Globus pallidus (tissue), 1 donor: ENCODE data around the gene DEAF1.

Experiments
- DNase-seq: peaks from one replicate; pipeline ENCODE4 v3.0.0-alpha.2; 2015; ENCODE audit warnings: low spot score

Gene DEAF1

DNA sequence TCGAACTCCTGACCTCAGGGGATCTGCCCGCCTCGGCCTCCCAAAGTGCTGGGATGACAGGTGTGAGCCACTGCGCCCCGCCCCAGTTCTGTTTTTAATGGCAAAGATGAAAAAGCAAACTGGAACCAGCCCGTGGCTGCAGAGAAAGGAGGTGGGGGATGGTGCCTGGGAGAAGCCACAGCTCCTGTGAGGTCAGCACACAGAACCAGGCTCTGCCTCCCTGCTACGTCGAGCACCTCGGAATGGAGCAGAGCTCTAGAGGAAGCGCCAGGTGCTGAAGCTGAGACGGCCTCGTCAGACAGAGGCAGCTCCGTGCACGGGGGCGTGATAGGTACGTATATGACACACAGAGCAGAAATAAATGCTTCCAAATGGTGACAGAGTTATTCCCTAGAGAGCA, 49.5 kb downstream of the DEAF1 start:
- no peak for DNase-seq

DNA sequence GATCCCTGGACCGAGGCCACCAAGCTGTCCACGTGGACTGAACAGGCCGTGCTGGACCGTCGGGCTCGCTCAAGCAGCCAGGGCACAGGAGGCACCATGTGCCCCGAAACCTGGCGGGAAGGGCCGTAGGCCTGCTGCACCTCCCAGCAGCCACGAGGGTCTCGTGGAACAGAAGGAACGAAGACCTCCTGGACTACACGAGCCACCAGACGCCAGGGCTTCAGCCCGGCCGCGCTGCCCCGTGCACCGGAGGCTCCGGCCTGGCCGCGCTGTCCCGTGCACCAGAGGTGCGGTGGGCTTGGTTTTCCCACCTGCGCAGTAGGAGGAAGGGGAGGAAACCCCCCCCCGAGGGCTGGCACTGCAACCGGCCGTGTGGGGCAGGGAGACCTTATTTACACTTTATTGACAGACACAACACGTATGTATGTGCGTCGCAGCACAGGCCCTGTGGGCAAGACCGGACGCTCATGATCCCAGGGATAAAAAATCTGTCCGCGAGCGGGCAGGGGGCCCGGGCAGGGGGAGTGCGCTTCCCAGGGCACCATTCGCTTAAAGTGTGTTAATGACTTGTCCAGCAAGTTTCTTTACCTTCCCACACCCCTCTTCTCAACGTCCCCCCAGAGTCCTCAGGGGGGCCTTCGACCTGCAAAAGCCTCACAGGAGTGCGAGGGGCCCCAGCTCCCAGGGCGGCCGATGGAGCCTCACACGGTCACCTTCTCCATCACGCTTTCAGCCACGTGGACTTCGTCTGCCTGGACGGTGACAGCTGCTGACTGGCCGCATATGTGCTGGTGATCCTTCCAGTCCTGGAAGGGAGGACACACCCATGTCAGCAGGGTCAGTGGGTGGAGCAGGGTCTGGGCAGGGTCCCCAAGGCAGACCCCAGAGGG, 50.9 kb downstream of the DEAF1 start:
- no peak for DNase-seq

DNA sequence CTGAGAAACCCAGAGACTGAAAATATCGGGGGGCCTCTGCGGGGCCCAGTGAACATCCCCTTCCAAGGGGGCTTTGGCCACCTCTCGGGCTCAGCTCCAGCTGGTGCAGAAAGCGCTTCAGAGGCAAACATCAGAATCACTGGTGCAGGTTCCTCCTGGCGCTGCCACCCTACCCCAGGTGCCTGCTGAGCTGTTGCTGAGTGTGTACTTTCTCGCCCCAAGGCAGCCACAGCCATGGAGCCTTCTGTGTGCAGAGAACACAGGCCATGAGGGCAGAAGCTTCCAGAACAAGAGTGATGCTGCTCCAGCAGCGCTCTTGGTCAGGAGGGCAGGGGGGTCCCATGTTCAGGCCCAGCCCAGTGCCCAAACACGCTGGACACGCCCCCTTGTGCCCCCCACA, 51.7 kb downstream of the DEAF1 start:
- DNase-seq, result no peak

DNA sequence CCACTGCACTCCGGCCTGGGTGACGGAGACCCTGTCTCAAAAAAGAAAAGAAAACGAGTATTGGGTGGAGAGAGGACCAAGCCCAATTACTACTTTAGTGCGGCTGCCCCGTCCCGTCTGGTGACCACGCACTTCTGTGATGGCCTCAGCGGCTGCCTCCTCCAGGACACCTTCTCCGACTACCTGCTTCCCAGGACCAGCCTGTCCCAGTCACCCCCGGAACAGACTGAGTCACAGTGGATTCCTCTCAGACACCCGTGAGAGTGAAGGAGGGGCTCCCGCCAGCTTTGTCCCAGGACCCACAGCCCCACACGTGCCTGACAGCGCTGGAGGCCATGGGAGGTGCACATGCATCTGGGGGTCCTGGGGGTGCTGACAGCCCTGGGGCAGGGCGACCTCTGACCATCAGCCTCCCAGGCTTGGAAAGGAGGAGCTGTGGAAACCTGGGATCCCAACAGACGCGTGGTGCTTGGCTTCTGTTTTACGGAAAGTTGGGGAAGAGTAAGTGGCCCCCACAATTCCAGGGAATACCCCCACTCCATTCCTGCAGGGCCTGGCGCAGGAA, 53.1 kb downstream of the DEAF1 start:
- DNase-seq, result no peak

DNA sequence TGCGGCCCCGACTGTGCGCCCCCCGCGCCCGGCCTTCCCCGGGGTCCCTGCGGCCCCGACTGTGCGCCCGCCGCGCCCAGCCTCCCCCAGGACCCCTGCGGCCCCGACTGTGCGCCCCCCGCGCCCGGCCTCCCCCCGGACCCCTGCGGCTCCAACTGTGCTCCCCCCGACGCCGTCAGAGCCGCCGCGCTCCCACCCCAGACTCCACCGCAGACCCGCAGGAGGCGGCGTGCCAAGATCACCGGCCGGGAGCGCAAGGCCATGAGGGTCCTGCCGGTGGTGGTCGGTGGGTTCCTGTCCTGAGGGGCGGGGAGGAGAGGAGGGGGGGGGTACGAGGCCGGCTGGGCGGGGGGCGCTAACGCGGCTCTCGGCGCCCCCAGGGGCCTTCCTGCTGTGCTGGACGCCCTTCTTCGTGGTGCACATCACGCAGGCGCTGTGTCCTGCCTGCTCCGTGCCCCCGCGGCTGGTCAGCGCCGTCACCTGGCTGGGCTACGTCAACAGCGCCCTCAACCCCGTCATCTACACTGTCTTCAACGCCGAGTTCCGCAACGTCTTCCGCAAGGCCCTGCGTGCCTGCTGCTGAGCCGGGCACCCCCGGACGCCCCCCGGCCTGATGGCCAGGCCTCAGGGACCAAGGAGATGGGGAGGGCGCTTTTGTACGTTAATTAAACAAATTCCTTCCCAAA, 54.9 kb downstream of the DEAF1 start:
- DNase-seq, result no peak

DNA sequence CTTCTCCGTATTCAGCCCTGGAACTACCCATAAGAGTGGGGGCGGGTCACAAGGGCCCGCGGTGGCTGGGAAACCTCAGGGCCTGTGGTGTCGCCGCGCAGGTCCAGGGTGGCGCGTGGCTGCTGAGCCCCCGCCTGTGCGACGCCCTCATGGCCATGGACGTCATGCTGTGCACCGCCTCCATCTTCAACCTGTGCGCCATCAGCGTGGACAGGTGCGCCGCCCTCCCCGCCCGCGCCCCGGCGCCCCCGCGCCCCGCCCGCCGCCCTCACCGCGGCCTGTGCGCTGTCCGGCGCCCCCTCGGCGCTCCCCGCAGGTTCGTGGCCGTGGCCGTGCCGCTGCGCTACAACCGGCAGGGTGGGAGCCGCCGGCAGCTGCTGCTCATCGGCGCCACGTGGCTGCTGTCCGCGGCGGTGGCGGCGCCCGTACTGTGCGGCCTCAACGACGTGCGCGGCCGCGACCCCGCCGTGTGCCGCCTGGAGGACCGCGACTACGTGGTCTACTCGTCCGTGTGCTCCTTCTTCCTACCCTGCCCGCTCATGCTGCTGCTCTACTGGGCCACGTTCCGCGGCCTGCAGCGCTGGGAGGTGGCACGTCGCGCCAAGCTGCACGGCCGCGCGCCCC, 55.6 kb downstream of the DEAF1 start:
- DNase-seq, result no peak

DNA sequence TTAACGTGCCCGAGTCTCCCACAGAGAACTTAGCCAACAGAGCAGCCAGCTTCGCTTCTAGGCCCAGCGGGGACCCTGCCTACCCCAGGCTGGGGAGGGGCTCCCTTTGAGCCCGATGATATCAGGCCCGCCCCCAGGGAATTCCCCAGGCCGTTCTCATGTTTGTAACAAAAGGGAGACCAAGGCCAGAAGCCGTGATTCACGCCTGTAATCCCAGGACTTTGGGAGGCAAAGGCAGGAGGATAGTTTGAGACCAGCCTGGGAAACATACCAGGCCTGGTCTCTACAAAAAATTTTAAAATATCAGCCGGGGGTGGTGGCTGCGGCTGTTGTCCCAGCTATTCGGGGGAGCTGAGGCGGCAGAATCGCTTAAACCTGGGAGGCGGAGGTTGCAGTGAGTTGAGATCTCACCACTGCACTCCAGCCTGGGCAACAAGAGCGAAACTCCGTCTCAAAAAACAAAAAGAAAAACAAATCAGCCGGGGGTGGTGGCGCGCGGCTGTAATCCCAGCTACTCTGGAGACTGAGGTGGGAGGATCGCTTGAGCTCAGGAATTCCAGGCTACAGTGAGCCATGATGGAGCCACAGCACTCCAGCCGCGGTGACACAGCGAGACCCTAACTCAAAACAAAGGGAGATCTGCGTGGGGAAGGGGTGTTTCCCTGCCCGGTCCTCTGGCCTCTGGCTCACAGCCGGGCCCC, 56.2 kb downstream of the DEAF1 start:
- DNase-seq, result no peak

DNA sequence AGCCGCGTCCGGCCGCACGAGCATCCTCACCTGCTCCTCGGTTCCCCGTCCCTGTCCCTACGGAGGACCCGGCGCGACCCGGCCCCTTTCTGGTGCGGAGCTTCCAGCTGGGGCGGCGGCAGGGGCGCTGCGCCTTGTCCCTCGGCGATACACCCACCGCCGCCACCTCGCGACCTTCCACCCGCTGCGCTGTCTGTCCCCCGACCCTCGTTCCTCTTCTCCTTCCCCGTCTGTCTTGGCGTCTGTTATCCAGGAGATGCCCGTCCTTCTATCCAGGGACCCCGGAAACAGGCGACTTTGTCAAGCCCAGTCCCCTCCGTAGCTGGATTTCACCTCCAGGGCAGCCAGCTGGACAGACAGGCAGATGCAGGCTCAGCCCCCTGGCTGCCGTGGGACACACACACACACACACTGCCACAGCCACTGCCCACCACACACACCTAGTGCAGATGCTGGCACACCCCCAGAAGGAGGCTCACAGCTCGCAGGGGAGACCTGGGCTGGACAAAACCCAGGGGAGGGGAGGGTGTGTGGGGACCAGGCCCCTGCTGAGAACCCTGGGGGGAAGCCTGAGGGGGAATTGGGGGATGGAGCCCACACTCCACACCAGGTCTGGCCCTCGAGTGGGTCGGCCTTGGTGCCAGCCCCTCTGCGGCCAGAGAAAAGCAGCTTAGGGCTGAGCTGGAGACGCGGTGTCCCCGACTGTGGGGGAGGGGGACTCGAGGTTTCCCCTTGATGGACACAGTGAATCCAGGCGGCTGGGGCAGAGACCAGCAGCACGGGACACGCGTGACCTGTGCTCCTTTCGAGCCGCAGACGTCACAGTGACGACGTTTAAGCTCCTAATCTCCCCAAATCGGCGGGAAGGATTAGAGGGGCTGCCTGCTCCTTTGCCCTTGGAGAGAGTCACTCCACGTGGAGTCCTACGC, 57.2 kb downstream of the DEAF1 start:
- no peak for DNase-seq

DNA sequence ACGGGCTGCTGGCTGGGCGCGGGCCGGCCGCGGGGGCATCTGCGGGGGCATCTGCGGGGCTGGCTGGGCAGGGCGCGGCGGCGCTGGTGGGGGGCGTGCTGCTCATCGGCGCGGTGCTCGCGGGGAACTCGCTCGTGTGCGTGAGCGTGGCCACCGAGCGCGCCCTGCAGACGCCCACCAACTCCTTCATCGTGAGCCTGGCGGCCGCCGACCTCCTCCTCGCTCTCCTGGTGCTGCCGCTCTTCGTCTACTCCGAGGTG, 57.8 kb downstream of the DEAF1 start:
- no peak for DNase-seq

DNA sequence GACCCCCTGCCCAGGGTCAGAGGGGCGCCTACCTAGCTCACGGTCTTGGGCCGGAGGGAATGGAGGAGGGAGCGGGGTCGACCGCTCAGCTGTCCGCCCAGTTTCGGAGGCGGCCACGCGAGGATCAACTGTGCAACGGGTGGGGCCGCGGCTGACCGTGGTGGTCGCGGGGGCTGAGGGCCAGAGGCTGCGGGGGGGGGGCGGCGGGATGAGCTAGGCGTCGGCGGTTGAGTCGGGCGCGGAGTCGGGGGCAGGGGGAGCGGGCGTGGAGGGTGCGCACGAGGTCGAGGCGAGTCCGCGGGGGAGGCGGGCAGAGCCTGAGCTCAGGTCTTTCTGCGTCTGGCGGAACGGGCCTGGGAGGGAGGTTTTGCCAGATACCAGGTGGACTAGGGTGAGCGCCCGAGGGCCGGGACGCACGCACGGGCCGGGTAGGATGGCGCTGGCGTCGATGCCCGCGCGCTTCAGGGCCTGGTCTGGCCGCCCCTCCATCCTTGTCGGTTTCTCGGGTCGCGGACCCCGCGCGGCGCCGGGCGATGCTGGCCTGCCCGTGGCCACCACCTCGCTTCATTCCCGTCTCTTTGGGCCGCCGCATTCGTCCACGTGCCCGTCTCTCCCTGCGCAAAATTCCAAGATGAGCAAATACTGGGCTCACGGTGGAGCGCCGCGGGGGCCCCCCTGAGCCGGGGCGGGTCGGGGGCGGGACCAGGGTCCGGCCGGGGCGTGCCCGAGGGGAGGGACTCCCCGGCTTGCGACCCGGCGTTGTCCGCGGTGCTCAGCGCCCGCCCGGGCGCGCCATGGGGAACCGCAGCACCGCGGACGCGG, 58.3 kb downstream of the DEAF1 start, which contains the start of gene DRD4:
TSS of gene DRD4 (plus strand) at position 759 of the 822 bp plus-strand sequence. CDS start at position 795, 36 bp downstream.
- DNase-seq, result no peak

DNA sequence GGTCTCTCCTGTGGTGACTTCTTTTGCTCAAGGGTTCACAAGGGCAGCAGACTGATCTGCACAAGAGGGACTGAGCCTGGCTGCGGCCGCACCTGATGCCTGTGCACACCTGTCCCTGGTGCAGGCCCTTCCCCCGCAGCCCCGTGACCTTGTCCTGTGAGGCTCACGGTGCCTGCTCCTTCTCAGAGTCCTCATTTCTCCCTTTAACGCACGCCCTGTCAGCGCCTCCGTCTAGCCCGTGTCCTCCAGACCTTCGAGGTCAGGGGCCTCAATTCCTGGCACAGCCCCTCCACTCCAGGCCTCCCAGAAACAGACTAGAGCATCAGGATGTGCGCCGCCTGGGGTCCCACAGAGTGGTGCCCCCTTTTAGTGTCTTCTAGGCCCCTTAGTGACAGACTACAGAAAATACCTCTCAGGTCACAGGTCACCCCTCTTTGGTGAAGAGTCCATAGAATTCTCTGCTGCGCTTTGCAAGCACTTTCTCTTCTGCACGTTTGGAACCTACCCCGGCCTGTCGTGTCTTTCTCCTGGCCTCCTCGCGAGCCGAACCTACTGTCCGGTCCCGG, 59.0 kb downstream of the DEAF1 start:
- no peak for DNase-seq

DNA sequence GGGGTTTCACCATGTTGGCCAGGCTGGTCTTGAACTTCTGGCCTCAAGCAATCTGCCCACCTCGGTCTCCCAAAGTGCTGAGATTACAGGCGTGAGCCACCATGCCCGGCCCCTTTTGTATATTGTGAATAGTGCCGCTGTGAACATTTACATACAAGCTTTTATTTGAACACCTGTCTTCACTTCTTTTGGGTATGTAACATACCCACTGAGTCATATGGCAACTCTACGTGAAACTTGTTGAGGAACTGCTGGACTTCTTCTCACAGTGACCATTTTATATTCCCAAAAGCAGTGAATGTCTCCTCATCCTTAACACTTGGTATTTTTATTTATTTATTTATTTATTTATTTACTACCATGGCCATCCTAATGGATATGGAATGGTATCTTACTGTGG, 64.2 kb downstream of the DEAF1 start:
- DNase-seq, result no peak

DNA sequence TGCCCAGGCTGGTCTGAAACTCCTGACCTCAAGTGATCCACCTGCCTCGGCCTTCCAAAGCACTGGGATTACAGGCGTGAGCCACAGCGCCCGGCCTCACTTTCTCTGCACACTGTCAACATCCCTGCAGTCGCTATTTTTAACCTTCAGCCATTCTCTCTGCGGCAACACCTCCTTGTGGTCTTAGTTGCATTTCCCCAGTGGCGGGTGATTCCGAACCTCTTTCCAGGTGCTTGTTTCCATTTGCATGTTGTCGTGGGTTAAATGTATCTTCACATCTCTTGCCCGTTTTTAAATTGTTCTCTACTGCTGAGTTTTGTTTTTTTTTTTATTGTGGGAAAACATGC, 65.8 kb downstream of the DEAF1 start:
- DNase-seq, result no peak

DNA sequence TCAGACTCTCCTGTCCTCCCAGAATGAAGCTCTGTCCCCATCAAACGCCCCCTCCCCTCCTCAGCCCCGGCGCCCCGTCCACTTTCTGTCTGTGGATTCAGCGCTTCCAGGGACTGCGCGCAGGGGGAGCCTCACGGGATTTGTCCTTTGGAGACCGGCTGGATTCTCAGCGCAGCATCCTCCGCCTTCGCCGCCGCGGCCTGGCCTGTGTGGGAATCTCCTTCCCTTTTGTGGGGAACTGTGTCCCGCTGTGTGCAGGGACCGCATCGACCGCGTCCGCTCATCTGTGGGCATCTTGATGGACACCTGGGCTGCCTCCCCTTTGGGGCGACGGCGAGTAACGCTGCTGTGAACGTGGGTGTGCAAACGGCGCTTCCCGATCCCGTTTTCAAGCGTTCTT, 67.0 kb downstream of the DEAF1 start:
- DNase-seq, result no peak

DNA sequence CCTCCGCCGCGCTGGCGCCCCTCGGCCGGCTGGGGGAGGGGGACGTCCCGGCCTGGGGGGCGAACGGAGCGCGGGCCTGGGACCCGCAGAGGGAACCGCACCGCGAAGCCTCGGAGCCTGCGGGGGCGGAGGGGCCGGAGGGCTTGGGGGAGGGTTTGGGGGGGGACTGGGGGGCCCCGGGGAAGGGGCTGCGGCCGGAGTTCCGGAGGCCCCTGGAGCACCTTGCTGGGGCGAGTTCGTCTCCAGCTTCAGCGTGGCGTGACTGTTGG, 67.8 kb downstream of the DEAF1 start:
- DNase-seq, result no peak

DNA sequence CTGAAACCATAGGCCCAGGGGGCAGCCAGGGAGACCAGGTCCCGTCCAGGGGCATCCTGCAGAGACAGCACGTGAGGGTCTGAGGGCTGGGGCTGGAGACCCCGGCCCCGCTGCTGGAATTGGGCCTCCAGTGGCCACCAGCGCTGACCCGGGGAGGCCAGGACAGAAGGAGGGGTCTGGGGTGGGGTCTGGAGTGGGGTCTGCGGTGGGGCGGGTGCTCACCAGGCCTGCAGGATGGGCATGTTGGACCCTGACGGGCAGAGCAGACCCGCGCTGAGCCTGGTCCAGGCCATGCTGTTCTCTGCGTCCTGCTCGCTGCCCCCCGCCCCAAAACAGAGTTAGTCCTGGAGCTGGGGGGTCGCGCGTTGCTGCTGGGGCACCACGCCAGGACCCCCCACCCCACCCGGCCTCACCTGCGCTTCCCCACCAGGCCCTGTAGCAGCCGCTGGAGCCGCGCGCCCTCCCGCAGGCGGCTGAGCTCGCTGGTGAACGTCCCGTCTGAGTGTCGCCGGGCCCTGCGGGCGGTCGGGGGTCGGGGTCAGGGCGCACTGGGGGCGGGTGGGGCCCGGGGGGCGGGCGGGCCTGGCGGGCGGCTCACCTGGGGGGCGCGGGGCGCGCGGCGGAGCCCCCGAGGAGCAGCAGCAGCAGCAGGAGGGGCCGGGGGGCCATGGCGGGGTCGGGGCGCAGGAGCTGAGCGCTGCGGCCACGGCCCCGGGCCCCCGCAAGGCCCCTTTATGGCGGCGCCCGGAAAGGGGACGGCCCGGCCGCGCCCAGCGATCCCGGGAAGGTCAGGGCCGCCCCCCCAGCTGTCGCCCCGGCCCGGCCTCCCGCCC, 68.3 kb downstream of the DEAF1 start, which contains the start of gene SCT:
TSS of gene SCT (minus strand) at position 707 of the 833 bp plus-strand sequence. CDS start at position 669, 38 bp downstream.
- DNase-seq, result no peak

DNA sequence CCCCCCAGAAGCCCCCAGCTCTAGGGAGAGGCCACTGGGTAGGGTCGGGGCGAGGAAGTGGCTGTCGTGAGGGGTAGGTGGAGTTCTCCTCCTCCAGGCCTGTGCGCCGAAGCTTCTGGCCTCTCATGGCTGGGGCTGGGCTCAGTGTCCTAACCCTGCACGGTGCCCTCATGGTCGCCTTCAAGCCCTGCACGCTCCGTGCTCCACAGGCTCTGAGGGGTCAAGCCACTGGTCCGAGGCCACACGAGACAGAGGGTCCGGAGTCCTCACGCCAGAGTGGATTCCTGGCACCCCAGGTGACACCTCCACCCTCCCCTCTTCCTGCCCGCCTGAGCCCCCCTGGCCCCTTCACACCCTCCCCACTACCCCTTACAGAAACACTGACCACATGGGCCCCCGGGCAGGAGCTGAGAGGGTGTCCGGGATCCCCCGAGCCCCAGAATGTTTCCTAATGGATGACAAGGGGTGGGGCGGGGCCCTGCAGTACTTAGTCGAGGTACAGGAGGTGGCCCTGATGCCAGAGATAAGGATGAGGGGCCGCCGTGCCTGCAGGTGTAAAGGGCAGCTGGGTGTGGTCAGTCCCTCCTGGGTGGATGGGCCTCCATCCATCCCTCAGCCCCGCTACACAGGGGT, 69.3 kb downstream of the DEAF1 start:
- no peak for DNase-seq

DNA sequence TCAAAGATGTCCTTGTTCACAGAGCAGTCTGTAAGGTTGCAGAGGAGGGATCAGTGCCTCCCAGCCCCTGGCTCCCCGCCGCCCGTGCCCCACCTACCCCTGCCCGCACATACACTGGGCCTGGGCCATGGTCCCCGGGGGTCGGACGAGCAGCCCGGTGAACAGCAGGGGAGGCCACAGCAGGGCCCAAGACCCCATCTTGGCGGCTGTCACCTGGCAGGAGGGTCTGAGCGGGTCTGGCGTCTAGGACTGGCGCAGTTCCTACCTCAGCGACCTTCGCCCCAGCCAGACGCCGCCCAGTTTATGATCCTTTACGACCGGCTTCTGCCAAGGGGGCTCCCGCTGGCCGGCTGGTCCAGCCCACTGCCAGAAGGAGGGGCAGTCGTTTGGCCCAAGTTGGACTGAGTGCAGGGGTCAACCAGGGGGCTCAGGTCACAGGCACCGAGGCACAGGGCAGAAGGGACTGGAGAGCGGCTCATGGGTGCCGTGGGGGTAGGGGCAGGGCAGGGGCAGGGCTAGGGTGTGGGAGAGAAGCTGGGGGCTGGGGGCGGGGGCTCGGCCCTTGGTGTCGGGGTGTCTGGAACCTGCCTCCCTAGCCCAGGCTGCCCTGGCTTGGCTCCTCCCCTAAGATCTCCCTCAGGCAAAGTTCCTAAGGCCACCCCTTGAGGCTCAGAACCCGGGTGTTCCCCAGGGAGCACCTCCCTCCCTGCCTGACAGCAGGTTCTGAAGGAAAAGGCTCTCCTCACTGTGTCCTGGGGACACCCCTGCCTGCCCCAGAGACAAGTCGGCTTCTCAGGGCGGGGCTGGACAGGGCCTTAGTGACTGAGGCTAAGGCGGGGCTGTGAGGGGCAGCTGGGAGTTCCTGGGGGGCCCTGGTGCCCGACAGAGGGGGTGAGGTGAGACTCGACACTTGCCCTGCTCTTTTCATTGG, 70.1 kb downstream of the DEAF1 start, which contains the start of gene CDHR5:
TSS of gene CDHR5 (minus strand) at position 251 of the 931 bp plus-strand sequence. CDS start at position 198, 53 bp downstream.
- no peak for DNase-seq
